H7 (cell line): ENCODE results near the gene TEX19. TPM values are rescaled to one million over a fixed set of nuclear protein-coding genes. Genes with fewer than 3 reads are reported as not detected.

Source experiments
- DNase-seq: peaks from one replicate; pipeline ENCODE4 v3.0.0; 2012
- H3K27me3 ChIP-seq: 2 replicates; pipeline ENCODE4 v1.6.0; 2011; ENCODE audit warnings: mild to moderate bottlenecking, low read length; ENCODE audit not compliant: control insufficient read depth, insufficient read depth
- H3K36me3 ChIP-seq: replicated peaks from 2 replicates; pipeline ENCODE4 v1.5.1; 2011; ENCODE audit warnings: low read length; ENCODE audit not compliant: control insufficient read depth, insufficient read depth
- H3K4me3 ChIP-seq: 2 replicates; pipeline ENCODE4 v1.5.1; 2011; ENCODE audit warnings: low read depth, mild to moderate bottlenecking, control low read depth, low read length, moderate library complexity; ENCODE audit not compliant: insufficient read depth
- total RNA-seq: library from RNA; depleted of rRNA; stranded (reverse); fragments of >200 nt; shearing (Covaris generic); gene quantifications from 2 replicates; pipeline ENCODE4 v1.2.3, GENCODE V29; 2014

The TEX19 gene
- total RNA-seq, 1 experiment from 2014 or later, result 1.1 TPM

GRCh38 chr17:82382933-82383255 is 23.8 kb downstream of the TEX19 start:
- Histone ChIP-seq H3K27me3 (no peaks in the 10 kb centered on the region), H3K36me3 (no peaks in the 10 kb centered on the region), H3K4me3 (no peak overlapping the region)
- no peak for DNase-seq

GRCh38 chr17:82383411-82383810 is 24.4 kb downstream of the TEX19 start:
- Histone ChIP-seq H3K27me3 (no peaks in the 10 kb centered on the region), H3K36me3 (no peaks in the 10 kb centered on the region), H3K4me3 (no peak overlapping the region)
- DNase-seq, result peak; percentile 66

- no peak for DNase-seq
Measured at GRCh38 chr17:82384051-82384729, 25.1 kb downstream of the TEX19 start.

GRCh38 chr17:82384730-82385481 is 25.9 kb downstream of the TEX19 start:
- Histone ChIP-seq H3K36me3 (no peaks in the 10 kb centered on the region), H3K4me3 (no peak overlapping the region), H3K27me3 (no peaks in the 10 kb centered on the region)
- peak; percentile 89 for DNase-seq

More at GRCh38 chr17:82384051-82384729, 25.1 kb downstream of the TEX19 start:
- Histone ChIP-seq H3K4me3 (no peak overlapping the region), H3K27me3 (no peaks in the 10 kb centered on the region), H3K36me3 (no peaks in the 10 kb centered on the region)

GRCh38 chr17:82385559-82386254 is 26.7 kb downstream of the TEX19 start:
- H3K27me3 ChIP-seq, result no peaks in the 10 kb centered on the region
- H3K36me3 ChIP-seq, result no peaks in the 10 kb centered on the region
- DNase-seq, result peak; percentile 81
- H3K4me3 ChIP-seq, result no peak overlapping the region

GRCh38 chr17:82386255-82386831 is 27.3 kb downstream of the TEX19 start:
- no peaks in the 10 kb centered on the region for H3K27me3 ChIP-seq
- DNase-seq, result no peak
- no peak overlapping the region for H3K4me3 ChIP-seq
- no peaks in the 10 kb centered on the region for H3K36me3 ChIP-seq

GRCh38 chr17:82386881-82387704 is 28.0 kb downstream of the TEX19 start:
- Histone ChIP-seq H3K27me3 (no peaks in the 10 kb centered on the region), H3K36me3 (no peaks in the 10 kb centered on the region), H3K4me3 (no peak overlapping the region)
- DNase-seq, result peak; percentile 72

GRCh38 chr17:82387705-82388106 is 28.7 kb downstream of the TEX19 start:
- H3K36me3 ChIP-seq, result no peaks in the 10 kb centered on the region
- DNase-seq, result no peak
- H3K4me3 ChIP-seq, result no peak overlapping the region
- H3K27me3 ChIP-seq, result no peaks in the 10 kb centered on the region

GRCh38 chr17:82388223-82388921 is 29.3 kb downstream of the TEX19 start:
- peak; percentile 72 for DNase-seq
- H3K4me3 ChIP-seq, result no peak overlapping the region
- H3K27me3 ChIP-seq, result no peaks in the 10 kb centered on the region
- H3K36me3 ChIP-seq, result no peaks in the 10 kb centered on the region

- DNase-seq, result peak; percentile 45
- H3K27me3 ChIP-seq, result no peaks in the 10 kb centered on the region
- H3K36me3 ChIP-seq, result no peaks in the 10 kb centered on the region
- H3K4me3 ChIP-seq, result no peak overlapping the region
Measured at GRCh38 chr17:82388922-82389283, 29.9 kb downstream of the TEX19 start.

- no peaks in the 10 kb centered on the region for H3K27me3 ChIP-seq
- no peak overlapping the region for H3K4me3 ChIP-seq
- no peak for DNase-seq
- H3K36me3 ChIP-seq, result no peaks in the 10 kb centered on the region; the same call in 1 of the 2 replicates
Measured at GRCh38 chr17:82389379-82389778, 30.3 kb downstream of the TEX19 start.

GRCh38 chr17:82390015-82390859 is 31.2 kb downstream of the TEX19 start:
- Histone ChIP-seq H3K27me3 (no peaks in the 10 kb centered on the region), H3K36me3 (no peaks in the 10 kb centered on the region; the same call in 1 of the 2 replicates), H3K4me3 (no peak overlapping the region)
- peak; percentile 60 for DNase-seq

- H3K27me3 ChIP-seq, result no peaks in the 10 kb centered on the region
- H3K36me3 ChIP-seq, result no peaks in the 10 kb centered on the region; the same call in 1 of the 2 replicates
- H3K4me3 ChIP-seq, result no peak overlapping the region
- DNase-seq, result peak; percentile 50
Measured at GRCh38 chr17:82390860-82391435, 31.9 kb downstream of the TEX19 start.
